Stimulated activated CD4-positive, alpha-beta T cell treated with anti-CD3 and anti-CD28 coated beads, Interleukin-2, amount 100 ng/mL, for 24 hours (primary cell): ENCODE results near the gene CCT7.

Experiments used
- DNase-seq, 2 donors: peaks; one replicate each; pipeline ENCODE4 v3.0.0-alpha.2; 2020

Gene CCT7

DNA sequence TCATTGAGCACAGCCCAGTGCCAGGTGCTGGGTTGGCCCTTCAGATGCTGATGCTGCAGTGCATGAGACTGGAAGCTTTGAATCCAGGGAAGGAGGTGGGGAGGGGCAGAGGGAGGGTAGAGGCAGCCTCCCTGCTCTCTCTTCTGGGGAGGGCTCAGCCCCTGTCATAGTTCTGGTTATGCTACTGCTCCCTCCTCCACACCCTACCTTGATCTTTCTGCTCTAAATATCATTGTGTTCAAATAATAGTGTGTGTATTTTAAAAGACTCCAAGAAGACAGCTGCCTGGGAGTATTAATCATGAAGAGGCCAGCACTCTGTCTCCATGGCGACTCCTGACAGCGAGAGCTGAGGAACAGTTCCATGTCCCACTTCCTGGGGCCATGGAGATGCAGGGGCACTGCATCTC lies 63.0 kb downstream of the CCT7 start:
- no peak for DNase-seq

GRCh38 chr2:73297586-73297985 lies 63.5 kb downstream of the CCT7 start:
- DNase-seq: no peak

- DNase-seq: no peak
These were observed 66.8 kb downstream of the CCT7 start for GRCh38 chr2:73300926-73301325.

DNA sequence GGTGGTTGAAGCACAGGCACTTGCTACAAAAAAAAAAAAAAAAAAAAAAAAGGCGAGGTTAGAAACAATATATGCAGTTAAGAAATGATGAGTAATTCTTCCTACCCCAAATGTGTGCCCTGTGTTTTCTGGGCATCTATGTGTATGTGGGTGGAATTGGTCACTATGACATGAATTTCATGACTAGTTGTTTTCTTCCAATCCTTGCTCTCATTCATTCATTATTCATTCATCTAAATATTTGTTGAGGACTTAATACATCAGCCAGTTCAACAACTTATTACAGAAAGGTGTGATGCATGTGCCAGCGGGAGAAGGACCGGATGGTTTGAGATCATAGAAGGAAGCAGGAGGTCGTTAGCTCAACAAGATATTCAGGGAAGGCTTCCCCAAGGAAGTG lies 67.5 kb downstream of the CCT7 start:
- DNase-seq: no peak
